H1 (cell line): ENCODE data around the gene TPRN. TPM values are rescaled to one million over a fixed set of nuclear protein-coding genes. Genes with fewer than 3 reads are reported as not detected.

Source experiments
- CREB1 ChIP-seq: IDR thresholded peaks from 2 replicates; pipeline ENCODE4 v1.6.1; 2012; ENCODE audit warnings: inconsistent platforms
- GTF2F1 ChIP-seq: IDR thresholded peaks from 2 replicates; pipeline ENCODE4 v1.6.1; 2012; ENCODE audit warnings: low read depth, low read length, improper control_type of control experiment, borderline replicate concordance
- POLR2AphosphoS5 ChIP-seq: IDR thresholded peaks from 2 replicates; pipeline ENCODE4 v1.6.1; 2011; ENCODE audit warnings: low read depth, low read length
- polyA plus RNA-seq, 7 experiments: library from polyadenylated mRNA; depleted of rRNA in 3 of 7; stranded (reverse) in 5 of 7; unstranded in 2 of 7; fragments of >200 nt in 5 of 7; fragments of 200-250 nt in 2 of 7; gene quantifications; 1 replicate in 5 of 7; 2 replicates in 1 of 7; 4 replicates in 1 of 7; pipeline versions ENCODE4 v1.2.1 to v1.2.3, GENCODE V29; 2011 to 2013; ENCODE audit warnings: missing spikeins in 2 of 7, mixed read lengths in 2 of 7
- total RNA-seq: library from RNA; stranded (reverse); fragmentation: NEBNext Ultra II Directional; extraction: Animal tissue kit (Norgen Biotek cat#: 25700); gene quantifications from 2 replicates; pipeline ENCODE4 v1.2.1, GENCODE V29; 2021
- TF ChIP-seq, protein P1 (sequence below): IDR thresholded peaks from 2 replicates; pipeline ENCODE4 v1.6.1; 2012; ENCODE audit warnings: inconsistent platforms

TPRN gene
- total and polyA plus RNA-seq, 2 of the 8 experiments (the other 6 are each of a cell fraction or from before 2014, with no cell fraction given), result 9.7 to 23.2 TPM

DNA sequence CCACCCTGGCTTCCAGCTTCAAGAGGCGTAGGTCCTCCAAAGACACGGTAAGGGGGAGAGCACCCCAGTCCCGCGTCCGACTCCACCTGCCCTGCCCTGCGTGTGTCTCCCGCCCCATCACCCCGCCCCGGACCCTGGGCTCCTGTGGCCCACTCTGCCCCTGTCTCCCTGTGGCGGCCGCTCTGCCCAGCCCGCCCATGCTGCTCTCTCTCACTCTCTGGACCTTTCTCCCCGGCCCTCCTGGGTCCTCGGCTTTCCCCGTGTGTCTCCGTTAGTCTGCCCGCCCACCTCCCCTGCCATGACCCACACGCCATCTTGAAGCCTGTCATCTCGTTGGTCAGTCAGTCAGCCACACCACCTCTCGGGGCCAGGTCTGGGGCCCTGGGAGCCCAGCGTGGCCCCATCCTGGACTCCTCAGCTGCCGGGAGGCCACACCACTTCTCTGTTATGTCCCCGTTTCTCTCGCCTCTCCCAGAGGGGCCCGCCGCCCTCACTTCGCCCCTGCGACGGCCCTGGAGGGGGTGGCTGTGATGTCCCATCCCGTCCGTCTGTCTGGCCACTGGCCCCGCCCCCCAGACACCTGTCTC, 35.2 kb downstream of the TPRN start (continued):
- TF ChIP-seq GTF2F1 (no peak), POLR2AphosphoS5 (no peak), CREB1 (no peak)
- TF ChIP-seq, protein P1, sequence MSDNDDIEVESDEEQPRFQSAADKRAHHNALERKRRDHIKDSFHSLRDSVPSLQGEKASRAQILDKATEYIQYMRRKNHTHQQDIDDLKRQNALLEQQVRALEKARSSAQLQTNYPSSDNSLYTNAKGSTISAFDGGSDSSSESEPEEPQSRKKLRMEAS, result no peak
